HFF-Myc (cell line): ENCODE results near the gene SOD2.
"Not testable (repeated sequence)": the region's sequence is repeated elsewhere in the genome, so short reads cannot be mapped to it uniquely, and the experiment has no call there.

Experiments
- DNase-seq: peaks from one replicate; pipeline ENCODE4 v3.0.0-alpha.2; 2011; ENCODE audit warnings: low read depth; ENCODE audit errors: extremely low read depth
- H3K4me3 ChIP-seq: replicated peaks from 2 replicates; pipeline ENCODE4 v1.5.1; 2011; ENCODE audit warnings: low read depth, mild to moderate bottlenecking, control low read depth, low read length
- CTCF ChIP-seq: IDR thresholded peaks from 2 replicates; pipeline ENCODE4 v1.5.1; 2012; ENCODE audit warnings: mild to moderate bottlenecking, low read depth, low read length, control low read depth; ENCODE audit errors: missing control alignments

The SOD2 gene

GRCh38 chr6:159715166-159715565, 22.1 kb upstream of the SOD2 start:
- H3K4me3 ChIP-seq: no peak overlapping the region
- DNase-seq: no peak
- no peak for TF ChIP-seq CTCF

- no peak for DNase-seq
- no peak for TF ChIP-seq CTCF
- H3K4me3 ChIP-seq: no peak overlapping the region
Observed at GRCh38 chr6:159714404-159714803, 21.4 kb upstream of the SOD2 start.

- DNase-seq: no peak
Observed at GRCh38 chr6:159713984-159714383, 20.9 kb upstream of the SOD2 start.

GRCh38 chr6:159712389-159712788, 19.3 kb upstream of the SOD2 start:
- not testable (repeated sequence) for DNase-seq, H3K4me3 ChIP-seq

More at GRCh38 chr6:159713984-159714383, 20.9 kb upstream of the SOD2 start:
- no peak for TF ChIP-seq CTCF
- no peak overlapping the region for H3K4me3 ChIP-seq

- H3K4me3 ChIP-seq, DNase-seq: not testable (repeated sequence)
Observed at GRCh38 chr6:159710603-159711002, 17.6 kb upstream of the SOD2 start.

GRCh38 chr6:159701413-159701999, 8.5 kb upstream of the SOD2 start:
- DNase-seq: peak; percentile 81
- no peak for TF ChIP-seq CTCF
- H3K4me3 ChIP-seq: no peak overlapping the region

GRCh38 chr6:159700970-159701369, 7.9 kb upstream of the SOD2 start:
- DNase-seq: no peak
- no peak for TF ChIP-seq CTCF
- H3K4me3 ChIP-seq: no peak overlapping the region

GRCh38 chr6:159695984-159696383, 2.9 kb upstream of the SOD2 start:
- no peak overlapping the region for H3K4me3 ChIP-seq
- no peak for TF ChIP-seq CTCF
- DNase-seq: no peak
